Caki2 (cell line): ENCODE results near the gene OGFR. TPM values are rescaled to one million over a fixed set of nuclear protein-coding genes. Genes with fewer than 3 reads are reported as not detected.

Experiments used
- DNase-seq: peaks from one replicate; pipeline ENCODE4 v3.0.0-alpha.2; 2015; ENCODE audit warnings: low read depth
- in situ Hi-C: cut with HindIII; loops from 2 replicates; pipeline ENCODE4 v1.10.0; 2016; ENCODE audit warnings: low sequenced_read_pairs, low pct_unique_long_range_greater_than_20kb, mixed read lengths
- total RNA-seq: library from RNA; depleted of rRNA; stranded (reverse); fragments of >200 nt; shearing (Covaris generic); gene quantifications from 2 replicates; pipeline ENCODE4 v1.2.3, GENCODE V29; 2014; ENCODE audit warnings: low replicate concordance

Gene OGFR
- total RNA-seq, 1 experiment from 2014 or later = 86.3 TPM

- DNase-seq = no peak
- in situ Hi-C loops = no loop called here
Observed at GRCh38 chr20:62828051-62828450, 23.4 kb downstream of the OGFR start.

GRCh38 chr20:62828511-62829230 lies 24.0 kb downstream of the OGFR start:
- DNase-seq = no peak
- in situ Hi-C loops = no loop called here

DNA sequence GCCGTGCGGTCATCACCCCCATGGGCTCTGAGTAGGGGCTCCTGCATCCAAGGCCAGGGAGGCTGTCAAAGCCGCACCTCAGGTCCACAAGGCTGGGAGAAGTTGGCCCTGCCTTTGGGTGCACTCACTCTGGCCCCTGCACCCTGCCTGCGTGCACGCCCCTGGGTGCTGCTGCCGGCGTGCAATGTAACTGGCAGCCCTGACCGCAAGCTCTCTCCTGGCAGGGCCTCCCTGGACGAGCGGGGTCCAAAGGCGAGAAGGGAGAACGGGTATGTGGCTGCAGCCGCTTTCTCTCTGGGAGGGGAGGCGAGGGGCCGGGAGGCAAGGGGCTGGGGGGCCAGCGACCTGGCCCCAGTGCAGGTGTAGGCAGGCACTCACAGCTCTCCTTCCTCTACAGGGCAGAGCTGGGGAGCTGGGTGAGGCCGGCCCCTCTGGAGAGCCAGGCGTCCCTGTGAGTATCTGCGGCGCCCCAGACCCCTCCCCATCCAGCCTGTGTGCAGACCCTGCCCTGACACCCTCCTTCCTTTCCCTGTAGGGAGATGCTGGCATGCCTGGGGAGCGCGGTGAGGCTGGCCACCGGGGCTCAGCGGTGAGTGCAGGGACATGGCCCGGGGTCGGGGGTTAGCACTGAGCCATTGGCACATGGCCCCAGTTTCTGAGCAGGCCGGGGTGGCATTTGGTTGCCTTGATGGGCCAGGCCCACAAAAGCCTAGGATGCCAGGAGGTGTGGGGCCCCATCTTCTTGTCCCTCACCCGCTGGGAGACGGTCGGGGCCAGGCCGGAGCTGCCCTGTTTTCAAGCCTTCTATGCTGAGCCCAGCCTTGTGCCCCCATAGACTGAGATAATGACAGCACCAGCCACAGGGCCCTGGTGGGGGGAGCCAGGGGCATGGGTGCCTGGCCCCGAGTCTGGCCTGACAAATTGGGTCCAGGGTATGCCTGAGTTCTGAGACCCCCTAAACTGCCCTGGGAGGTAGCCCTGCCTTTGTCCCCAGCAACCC lies 24.9 kb downstream of the OGFR start:
- in situ Hi-C loops = no loop called here

DNA sequence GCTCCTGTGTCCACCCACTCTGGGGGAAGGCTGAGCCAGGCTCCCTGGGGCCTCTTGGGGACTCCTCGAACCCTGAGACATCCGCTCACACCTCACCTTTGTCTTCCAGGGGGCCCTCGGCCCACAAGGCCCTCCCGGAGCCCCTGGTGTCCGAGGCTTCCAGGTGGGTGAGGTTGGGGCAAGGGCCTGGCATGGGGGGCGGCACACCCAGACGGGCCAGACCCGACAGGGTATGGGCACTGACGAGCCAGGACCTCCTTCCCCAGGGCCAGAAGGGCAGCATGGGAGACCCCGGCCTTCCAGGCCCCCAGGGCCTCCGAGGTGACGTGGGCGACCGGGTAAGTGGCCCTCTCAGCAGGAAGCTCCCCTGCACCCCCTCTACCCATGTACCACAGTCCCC lies 25.6 kb downstream of the OGFR start:
- in situ Hi-C loops = no loop called here
- no peak for DNase-seq

More for the DNA sequence above, 24.9 kb downstream of the OGFR start:
- no peak for DNase-seq

- DNase-seq = no peak
- in situ Hi-C loops = no loop called here
Observed at GRCh38 chr20:62830821-62831220, 26.2 kb downstream of the OGFR start.

DNA sequence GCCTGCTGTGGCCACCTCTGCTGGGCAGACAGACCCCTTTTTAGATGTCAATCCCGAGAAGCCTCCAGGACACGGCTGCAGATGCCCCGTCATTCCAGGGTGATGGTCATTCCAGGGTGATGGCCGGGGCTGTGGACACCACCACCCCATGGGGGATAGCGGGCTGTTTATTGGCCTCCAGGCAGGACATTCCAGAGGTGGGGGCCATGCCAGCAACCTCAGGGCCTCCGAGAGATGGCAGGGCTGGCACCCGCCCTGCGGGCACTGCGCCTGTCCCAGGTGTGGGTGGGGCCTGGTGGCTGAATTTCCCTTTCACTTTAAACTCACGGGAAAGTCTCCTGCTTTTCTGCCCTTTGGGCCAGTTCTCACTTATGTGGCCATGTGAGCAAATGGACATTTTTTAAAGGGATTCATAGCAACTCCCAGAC lies 26.7 kb downstream of the OGFR start:
- DNase-seq = no peak
- in situ Hi-C loops = no loop called here

GRCh38 chr20:62831854-62832211 lies 27.2 kb downstream of the OGFR start:
- DNase-seq = no peak
- in situ Hi-C loops = no loop called here

- DNase-seq = no peak
- in situ Hi-C loops = no loop called here
Observed at GRCh38 chr20:62832212-62832922, 27.7 kb downstream of the OGFR start.

GRCh38 chr20:62832951-62833391 lies 28.3 kb downstream of the OGFR start:
- in situ Hi-C loops = no loop called here
- DNase-seq = no peak

DNA sequence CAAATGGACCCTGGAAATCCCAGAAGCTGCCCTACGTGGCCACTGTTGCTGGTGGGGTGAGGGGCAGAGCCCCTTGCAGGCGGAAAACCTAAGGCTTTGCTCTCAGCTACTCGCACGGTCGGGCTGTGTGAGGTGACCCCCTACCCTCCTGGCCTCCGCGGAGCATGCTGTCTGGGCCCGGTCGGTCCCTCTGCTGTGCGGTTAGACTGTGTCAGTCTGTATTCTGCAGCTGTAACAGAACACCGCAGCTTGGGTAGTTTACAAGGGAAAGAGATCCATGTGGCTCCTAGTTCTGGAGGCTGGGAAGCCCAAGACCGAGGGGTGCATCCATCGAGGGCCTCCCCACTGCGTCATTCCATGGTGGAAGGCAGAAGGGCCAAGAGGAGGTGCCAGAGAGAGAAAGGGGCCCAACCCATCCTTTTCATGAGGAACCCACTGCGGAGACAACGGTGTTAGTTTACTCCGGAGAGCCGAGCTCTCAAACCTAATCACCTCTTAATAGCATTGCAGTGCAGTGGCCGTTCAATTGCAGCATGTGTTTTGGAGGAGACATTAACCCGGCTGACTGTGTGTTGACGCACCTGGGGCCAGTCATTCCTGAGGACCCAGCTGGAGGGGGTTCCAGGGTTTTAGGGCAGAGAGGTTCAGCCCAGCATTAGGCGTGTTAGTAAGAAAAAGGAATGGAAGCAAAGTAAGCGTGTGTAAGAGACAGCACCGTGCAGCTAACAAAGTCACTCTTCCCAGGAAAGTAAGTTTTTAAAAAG lies 30.5 kb downstream of the OGFR start:
- DNase-seq = no peak
- in situ Hi-C loops = no loop called here

DNA sequence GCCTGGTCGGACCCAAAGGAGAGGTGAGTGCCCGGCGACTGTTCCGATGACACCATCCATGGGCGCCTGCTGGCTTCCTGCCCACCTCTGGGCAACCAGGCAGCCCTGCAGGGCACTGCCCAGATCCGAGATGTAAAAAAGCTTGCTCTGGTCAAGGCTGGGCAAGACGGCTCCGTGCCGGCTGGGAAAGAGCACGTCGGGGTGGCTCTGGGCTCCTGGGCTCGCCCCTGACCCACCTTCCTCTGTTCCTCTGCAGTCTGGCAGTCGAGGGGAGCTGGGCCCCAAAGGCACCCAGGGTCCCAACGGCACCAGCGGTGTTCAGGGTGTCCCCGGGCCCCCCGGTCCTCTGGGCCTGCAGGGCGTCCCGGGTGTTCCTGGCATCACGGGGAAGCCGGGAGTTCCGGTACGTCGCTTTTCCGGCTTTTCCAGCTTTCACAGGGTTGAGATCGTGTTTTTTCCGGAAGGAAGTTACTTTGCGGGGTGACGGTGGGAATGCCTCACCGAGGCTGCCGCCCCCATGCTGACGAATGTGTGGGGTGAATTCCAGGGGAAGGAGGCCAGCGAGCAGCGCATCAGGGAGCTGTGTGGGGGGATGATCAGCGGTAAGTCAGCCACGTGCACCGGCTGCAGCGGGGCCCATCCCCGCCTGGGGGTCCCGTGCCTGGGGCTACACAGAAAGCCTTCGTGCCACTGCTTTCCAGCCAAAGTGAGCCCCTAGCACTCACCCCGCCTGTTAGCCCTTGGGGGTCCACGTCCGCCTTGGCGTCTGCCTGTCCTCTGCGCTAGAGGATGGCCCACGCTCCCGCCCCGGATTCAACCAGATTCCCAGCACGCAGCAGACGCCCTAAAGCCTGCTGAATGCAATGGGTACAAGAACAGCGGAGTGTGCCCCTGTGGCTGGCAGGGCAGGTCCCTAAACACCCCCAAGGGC lies 31.6 kb downstream of the OGFR start:
- DNase-seq = no peak
- in situ Hi-C loops = no loop called here

DNA sequence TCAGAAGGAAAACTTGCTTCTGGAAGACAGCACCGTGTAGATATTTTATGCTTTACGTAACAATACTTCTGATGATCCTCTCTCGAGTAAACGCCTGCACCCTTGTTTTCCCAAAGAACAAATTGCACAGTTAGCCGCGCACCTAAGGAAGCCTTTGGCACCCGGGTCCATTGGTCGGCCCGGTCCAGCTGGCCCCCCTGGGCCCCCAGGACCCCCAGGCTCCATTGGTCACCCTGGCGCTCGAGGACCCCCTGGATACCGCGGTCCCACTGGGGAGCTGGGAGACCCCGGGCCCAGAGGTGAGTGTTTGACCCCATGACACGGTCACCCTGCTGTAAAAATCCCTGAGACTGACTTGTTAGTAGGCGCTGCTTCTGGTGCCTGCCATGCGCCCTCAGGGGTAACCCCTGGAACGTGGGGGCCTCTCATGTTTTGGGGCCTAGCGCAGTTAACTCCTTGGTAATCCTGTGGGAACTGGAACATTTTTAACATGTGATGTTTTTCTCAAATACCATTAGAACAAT lies 32.4 kb downstream of the OGFR start:
- DNase-seq = no peak
- in situ Hi-C loops = no loop called here

DNA sequence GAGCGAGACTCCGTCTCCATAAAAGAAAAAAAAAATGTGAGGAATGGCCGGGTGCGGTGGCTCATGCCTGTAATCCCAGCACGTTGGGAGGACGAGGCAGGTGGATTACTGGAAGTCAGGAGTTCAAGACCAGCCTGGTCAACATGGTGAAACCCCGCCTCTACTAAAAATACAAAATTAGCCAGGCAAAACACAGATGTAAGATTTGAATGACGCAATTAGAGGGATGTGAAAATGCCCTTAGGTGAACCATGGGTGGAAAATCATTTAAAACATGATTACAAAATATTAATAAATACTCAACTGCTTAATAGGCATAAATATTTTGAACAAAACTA lies 33.1 kb downstream of the OGFR start:
- in situ Hi-C loops = no loop called here

DNA sequence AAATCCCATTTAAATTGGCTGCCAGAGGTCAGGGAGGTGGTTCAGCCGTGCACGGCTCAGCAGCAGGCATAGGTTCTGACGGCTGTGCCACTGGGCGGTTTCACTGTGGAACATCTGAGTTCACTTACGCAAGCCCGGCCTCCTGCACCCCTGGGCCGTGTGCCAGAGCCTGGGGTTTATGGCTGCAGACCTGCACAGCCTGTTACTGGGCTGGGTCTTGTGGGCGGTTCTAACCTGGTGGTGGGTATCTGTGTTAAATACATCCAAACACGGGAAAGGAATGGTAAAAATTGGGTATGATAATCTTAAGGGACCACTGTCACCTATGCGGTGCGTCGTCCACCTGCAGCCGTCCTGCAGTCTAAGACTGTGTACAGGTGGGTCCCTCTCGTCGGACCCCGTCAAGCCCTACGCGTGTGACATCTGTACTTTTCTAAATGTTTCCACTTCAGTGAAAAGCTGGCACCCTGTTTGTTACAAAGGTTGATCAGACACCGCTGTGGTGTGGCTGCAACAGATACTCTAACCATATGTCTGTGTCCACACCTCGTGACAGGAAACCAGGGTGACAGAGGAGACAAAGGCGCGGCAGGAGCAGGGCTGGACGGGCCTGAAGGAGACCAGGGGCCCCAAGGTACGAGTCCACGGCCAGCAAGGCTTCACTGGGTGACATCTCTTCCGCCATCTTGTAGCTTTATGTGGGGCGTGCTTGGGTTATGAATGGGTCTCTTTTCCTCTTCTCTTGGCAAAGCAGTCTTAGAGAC lies 33.7 kb downstream of the OGFR start:
- no peak for DNase-seq
- in situ Hi-C loops = no loop called here

More for the DNA sequence above, 33.1 kb downstream of the OGFR start:
- no peak for DNase-seq

DNA sequence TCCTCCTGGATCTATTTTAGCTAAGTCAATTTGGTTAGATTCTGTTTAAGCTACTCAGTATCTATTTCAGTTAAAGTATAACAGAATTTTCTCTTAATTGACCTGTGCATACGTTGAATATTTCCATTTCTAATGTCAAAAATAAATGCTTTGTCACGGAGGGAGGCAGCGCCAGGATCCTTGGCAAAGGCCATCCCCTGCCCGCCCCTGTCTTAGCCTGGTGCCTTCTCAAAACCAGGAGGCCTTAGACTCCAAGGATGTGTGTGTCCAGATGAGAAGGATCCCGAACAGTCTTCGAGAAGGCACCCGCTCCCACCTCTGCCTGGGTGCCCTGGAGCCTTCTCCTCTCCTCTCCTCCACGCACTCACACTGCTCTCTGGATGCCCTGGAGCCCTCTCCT lies 34.6 kb downstream of the OGFR start:
- DNase-seq = no peak
- in situ Hi-C loops = no loop called here

- no peak for DNase-seq
- in situ Hi-C loops = no loop called here
Observed at GRCh38 chr20:62839816-62840215, 35.2 kb downstream of the OGFR start.
